Activated T-helper 1 cell treated with anti-CD3 and anti-CD28 coated beads, Interleukin-12 subunit alpha, Interleukin-12 subunit beta, Interleukin-2, Interleukin-4 antibody, amounts not matched to agents 30 ng/mL and 10 ng/mL and 1 ng/mL, durations not matched to agents 14 hours and 24 hours and 36 hours (primary cell): ENCODE measurements around the gene GLYATL1. TPM values are rescaled to one million over a fixed set of nuclear protein-coding genes. Genes with fewer than 3 reads are reported as not detected.

ENCODE experiments used
- DNase-seq: peaks from one replicate; pipeline ENCODE4 v3.0.0; 2021; ENCODE audit warnings: low spot score
- H3K27ac Mint-ChIP-seq: one replicate; pipeline ENCODE4 v1.8.0; 2021; ENCODE audit warnings: mild to moderate bottlenecking, mixed read lengths
- H3K27me3 Mint-ChIP-seq: one replicate; pipeline ENCODE4 v1.8.0; 2022; ENCODE audit warnings: mild to moderate bottlenecking, moderate library complexity, mixed read lengths; ENCODE audit not compliant: insufficient read depth
- H3K36me3 Mint-ChIP-seq: one replicate; pipeline ENCODE4 v1.8.0; 2021; ENCODE audit warnings: low read depth, mixed read lengths
- H3K4me1 Mint-ChIP-seq: one replicate; pipeline ENCODE4 v1.8.0; 2021; ENCODE audit warnings: low read depth, mixed read lengths
- H3K4me3 Mint-ChIP-seq: one replicate; pipeline ENCODE4 v1.8.0; 2021; ENCODE audit warnings: mild to moderate bottlenecking, moderate library complexity, mixed read lengths
- H3K9me3 Mint-ChIP-seq: one replicate; pipeline ENCODE4 v1.8.0; 2021; ENCODE audit warnings: mixed read lengths
- intact Hi-C: fragments of 100-400 bp; cut with micrococcal nuclease; formaldehyde crosslinking; loops from one replicate; pipeline ENCODE4 v1.15.1; 2024
- total RNA-seq: library from RNA; stranded (reverse); gene quantifications from 2 replicates; pipeline ENCODE4 v1.2.3, GENCODE V29; 2022

The GLYATL1 gene
- total RNA-seq, 1 donor from 2014 or later = not detected

GRCh38 chr11:58933661-58934060, 5.6 kb upstream of the GLYATL1 start:
- H3K27me3 Mint-ChIP-seq = peaks cover 4% of the 10 kb centered on the region
- no peak overlapping the region for H3K4me3 Mint-ChIP-seq
- intact Hi-C loops = no loop called here
- no peaks in the 10 kb centered on the region for H3K9me3 Mint-ChIP-seq
- no peak for DNase-seq
- no peak overlapping the region for H3K27ac Mint-ChIP-seq
- H3K36me3 Mint-ChIP-seq = no peaks in the 10 kb centered on the region
- H3K4me1 Mint-ChIP-seq = no peaks in the 10 kb centered on the region

GRCh38 chr11:58934945-58935513, 4.3 kb upstream of the GLYATL1 start:
- intact Hi-C loops = no loop called here
- no peaks in the 10 kb centered on the region for H3K9me3 Mint-ChIP-seq
- H3K27me3 Mint-ChIP-seq = peaks cover 4% of the 10 kb centered on the region
- H3K36me3 Mint-ChIP-seq = no peaks in the 10 kb centered on the region
- DNase-seq = no peak
- no peaks in the 10 kb centered on the region for H3K4me1 Mint-ChIP-seq
- no peak overlapping the region for H3K4me3 Mint-ChIP-seq
- H3K27ac Mint-ChIP-seq = no peak overlapping the region

GRCh38 chr11:58938398-58938797, 890 bp upstream of the GLYATL1 start:
- Mint-ChIP-seq H3K27me3 (peaks cover 4% of the 10 kb centered on the region), H3K27ac (no peak overlapping the region), H3K36me3 (no peaks in the 10 kb centered on the region), H3K4me3 (no peak overlapping the region), H3K4me1 (no peaks in the 10 kb centered on the region), H3K9me3 (no peaks in the 10 kb centered on the region)
- no peak for DNase-seq
- intact Hi-C loops = no loop called here

GRCh38 chr11:58940028-58940427, 740 bp downstream of the GLYATL1 start:
- DNase-seq = no peak
- no peak overlapping the region for H3K27ac Mint-ChIP-seq
- H3K27me3 Mint-ChIP-seq = peaks cover 4% of the 10 kb centered on the region
- H3K4me3 Mint-ChIP-seq = no peak overlapping the region
- H3K36me3 Mint-ChIP-seq = no peaks in the 10 kb centered on the region
- H3K9me3 Mint-ChIP-seq = no peaks in the 10 kb centered on the region
- intact Hi-C loops = no loop called here
- H3K4me1 Mint-ChIP-seq = no peaks in the 10 kb centered on the region

GRCh38 chr11:58941838-58942237, 2.5 kb downstream of the GLYATL1 start:
- intact Hi-C loops = no loop called here
- no peaks in the 10 kb centered on the region for H3K36me3 Mint-ChIP-seq
- DNase-seq = no peak
- no peak overlapping the region for H3K27ac Mint-ChIP-seq
- no peaks in the 10 kb centered on the region for H3K4me1 Mint-ChIP-seq
- no peaks in the 10 kb centered on the region for H3K27me3 Mint-ChIP-seq
- H3K9me3 Mint-ChIP-seq = no peaks in the 10 kb centered on the region
- H3K4me3 Mint-ChIP-seq = no peak overlapping the region

- Mint-ChIP-seq H3K27ac (no peak overlapping the region), H3K27me3 (peaks cover 3% of the 10 kb centered on the region)
These were observed 6.4 kb downstream of the GLYATL1 start for GRCh38 chr11:58945663-58946062.

GRCh38 chr11:58949184-58949583, 9.9 kb downstream of the GLYATL1 start:
- Mint-ChIP-seq H3K4me3 (no peak overlapping the region), H3K27me3 (peaks cover 9% of the 10 kb centered on the region), H3K27ac (no peak overlapping the region), H3K9me3 (no peaks in the 10 kb centered on the region), H3K4me1 (no peaks in the 10 kb centered on the region), H3K36me3 (no peaks in the 10 kb centered on the region)
- DNase-seq = no peak
- intact Hi-C loops = no loop called here

More at GRCh38 chr11:58945663-58946062, 6.4 kb downstream of the GLYATL1 start:
- Mint-ChIP-seq H3K9me3 (no peaks in the 10 kb centered on the region), H3K4me1 (no peaks in the 10 kb centered on the region), H3K4me3 (no peak overlapping the region), H3K36me3 (no peaks in the 10 kb centered on the region)
- intact Hi-C loops = no loop called here
- DNase-seq = no peak

GRCh38 chr11:58957922-58958321, 18.6 kb downstream of the GLYATL1 start:
- Mint-ChIP-seq H3K27me3 (peaks cover 3% of the 10 kb centered on the region), H3K9me3 (no peaks in the 10 kb centered on the region), H3K4me1 (peaks cover 5% of the 10 kb centered on the region), H3K36me3 (no peaks in the 10 kb centered on the region), H3K4me3 (no peak overlapping the region), H3K27ac (no peak overlapping the region)
- no peak for DNase-seq
- intact Hi-C loops = loop anchor here (1.0 kb wide), 2 partner anchors 178 to 200 kb away; no protein-coding TSS in a partner anchor

GRCh38 chr11:58958500-58958899, 19.2 kb downstream of the GLYATL1 start:
- no peak for DNase-seq
- Mint-ChIP-seq H3K4me1 (peaks cover 5% of the 10 kb centered on the region), H3K36me3 (no peaks in the 10 kb centered on the region), H3K4me3 (no peak overlapping the region), H3K9me3 (no peaks in the 10 kb centered on the region), H3K27ac (no peak overlapping the region), H3K27me3 (peaks cover 3% of the 10 kb centered on the region)
- intact Hi-C loops = loop anchor here (1.0 kb wide), 2 partner anchors 178 to 200 kb away; no protein-coding TSS in a partner anchor

- no peak overlapping the region for H3K4me3 Mint-ChIP-seq
- no peaks in the 10 kb centered on the region for H3K36me3 Mint-ChIP-seq
- no peaks in the 10 kb centered on the region for H3K9me3 Mint-ChIP-seq
- no peak for DNase-seq
- H3K27me3 Mint-ChIP-seq = no peaks in the 10 kb centered on the region
- intact Hi-C loops = no loop called here
- H3K27ac Mint-ChIP-seq = no peak overlapping the region
- no peaks in the 10 kb centered on the region for H3K4me1 Mint-ChIP-seq
These were observed 24.3 kb downstream of the GLYATL1 start for GRCh38 chr11:58963551-58964104.

GRCh38 chr11:58965246-58965985, 26.1 kb downstream of the GLYATL1 start:
- H3K27me3 Mint-ChIP-seq = no peaks in the 10 kb centered on the region
- no peaks in the 10 kb centered on the region for H3K4me1 Mint-ChIP-seq
- intact Hi-C loops = no loop called here
- H3K36me3 Mint-ChIP-seq = no peaks in the 10 kb centered on the region
- no peak for DNase-seq
- no peak overlapping the region for H3K4me3 Mint-ChIP-seq
- H3K9me3 Mint-ChIP-seq = no peaks in the 10 kb centered on the region
- H3K27ac Mint-ChIP-seq = no peak overlapping the region

- Mint-ChIP-seq H3K9me3 (no peaks in the 10 kb centered on the region), H3K27ac (no peak overlapping the region), H3K4me1 (no peaks in the 10 kb centered on the region), H3K36me3 (no peaks in the 10 kb centered on the region), H3K4me3 (no peak overlapping the region), H3K27me3 (no peaks in the 10 kb centered on the region)
- no peak for DNase-seq
- intact Hi-C loops = no loop called here
These were observed 29.0 kb downstream of the GLYATL1 start for GRCh38 chr11:58968251-58968711.

- Mint-ChIP-seq H3K27ac (no peak overlapping the region), H3K4me1 (no peaks in the 10 kb centered on the region), H3K9me3 (no peaks in the 10 kb centered on the region), H3K4me3 (no peak overlapping the region), H3K27me3 (peaks cover 2% of the 10 kb centered on the region), H3K36me3 (no peaks in the 10 kb centered on the region)
- no peak for DNase-seq
- intact Hi-C loops = no loop called here
These were observed 38.2 kb downstream of the GLYATL1 start for GRCh38 chr11:58977470-58977869.
